NCI-H128 (cell line): ENCODE results near the gene SLC29A3.

Source experiments
- DNase-seq: peaks from one replicate; lab custom pipeline; 2025; ENCODE audit not compliant: unreplicated experiment; lab: John Stamatoyannopoulos, UW

The SLC29A3 gene

GRCh38 chr10:71300555-71301370, 18.3 kb upstream of the SLC29A3 start:
- no peak for DNase-seq

- no peak for DNase-seq
Observed at GRCh38 chr10:71301371-71301916, 17.6 kb upstream of the SLC29A3 start.

- DNase-seq, result no peak
Observed at GRCh38 chr10:71302451-71302850, 16.6 kb upstream of the SLC29A3 start.

- no peak for DNase-seq
Observed at GRCh38 chr10:71302874-71303568, 16.0 kb upstream of the SLC29A3 start.

GRCh38 chr10:71303569-71303907, 15.5 kb upstream of the SLC29A3 start:
- DNase-seq, result no peak

- no peak for DNase-seq
Observed at GRCh38 chr10:71304914-71305313, 14.1 kb upstream of the SLC29A3 start.

GRCh38 chr10:71306979-71307378, 12.1 kb upstream of the SLC29A3 start:
- no peak for DNase-seq

- DNase-seq, result no peak
Observed at GRCh38 chr10:71307469-71308085, 11.5 kb upstream of the SLC29A3 start.

- DNase-seq, result no peak
Observed at GRCh38 chr10:71308244-71308643, 10.8 kb upstream of the SLC29A3 start.

- DNase-seq, result no peak
Observed at GRCh38 chr10:71308985-71309384, 10.1 kb upstream of the SLC29A3 start.

GRCh38 chr10:71309919-71310318, 9.1 kb upstream of the SLC29A3 start:
- DNase-seq, result no peak

- no peak for DNase-seq
Observed at GRCh38 chr10:71312220-71312619, 6.8 kb upstream of the SLC29A3 start.

- DNase-seq, result no peak
Observed at GRCh38 chr10:71312811-71313789, 6.0 kb upstream of the SLC29A3 start.

- no peak for DNase-seq
Observed at GRCh38 chr10:71314028-71314693, 4.9 kb upstream of the SLC29A3 start.

- no peak for DNase-seq
Observed at GRCh38 chr10:71314694-71315225, 4.3 kb upstream of the SLC29A3 start.

- no peak for DNase-seq
Observed at GRCh38 chr10:71316056-71316785, 2.8 kb upstream of the SLC29A3 start.

GRCh38 chr10:71316786-71317160, 2.3 kb upstream of the SLC29A3 start:
- no peak for DNase-seq

GRCh38 chr10:71317739-71318138, 1.3 kb upstream of the SLC29A3 start:
- no peak for DNase-seq

- DNase-seq, result no peak
Observed at GRCh38 chr10:71319800-71320392, 837 bp downstream of the SLC29A3 start.
